Measurements from ENCODE around the gene PCLO.

- TF ChIP-seq POLR2A (IDR thresholded peaks at IDR 0.05) (no peak), CTCF (IDR thresholded peaks at IDR 0.05) (no peak)
Measured at GRCh38 chr7:83005410-83005809, 157.3 kb downstream of the PCLO start.
